ENCODE measurements around the gene TMEM39A.

DNA sequence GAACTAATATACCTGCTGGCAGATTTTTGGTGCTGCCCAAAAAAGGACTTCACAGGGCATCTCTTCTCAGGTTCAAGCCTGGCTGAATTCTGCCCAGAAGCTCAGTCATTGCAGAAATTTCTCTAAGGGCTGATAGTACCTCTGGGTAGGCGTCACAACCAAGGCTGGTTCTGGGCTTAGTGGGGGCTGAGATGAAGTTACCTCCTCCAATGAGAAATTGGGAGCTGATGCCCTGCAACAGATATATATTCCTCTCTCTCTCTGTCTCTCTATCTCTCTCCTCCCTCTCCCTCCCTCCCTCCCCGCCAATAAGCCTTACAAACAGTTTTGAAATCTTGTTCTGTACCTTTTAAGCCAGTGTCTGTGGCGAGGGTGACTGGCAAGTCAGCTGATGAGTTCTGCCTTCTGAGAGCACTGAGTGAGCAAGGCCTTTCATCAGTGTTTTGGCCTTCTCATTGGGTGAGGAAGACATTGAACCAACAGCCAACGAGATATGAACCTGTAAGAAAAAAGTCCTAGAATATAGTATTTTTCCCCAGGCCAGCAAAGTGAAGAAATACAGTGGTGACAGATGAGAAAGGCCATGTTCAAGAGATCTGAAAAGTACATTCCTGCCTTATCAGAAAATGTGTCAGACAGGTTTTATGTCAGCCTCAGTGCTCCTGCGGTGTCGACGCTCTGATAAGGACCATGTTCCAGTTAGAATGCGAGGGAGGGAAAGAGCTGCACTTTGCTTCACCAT lies 45.5 kb downstream of the TMEM39A start:
- TF ChIP-seq, protein P1, sequence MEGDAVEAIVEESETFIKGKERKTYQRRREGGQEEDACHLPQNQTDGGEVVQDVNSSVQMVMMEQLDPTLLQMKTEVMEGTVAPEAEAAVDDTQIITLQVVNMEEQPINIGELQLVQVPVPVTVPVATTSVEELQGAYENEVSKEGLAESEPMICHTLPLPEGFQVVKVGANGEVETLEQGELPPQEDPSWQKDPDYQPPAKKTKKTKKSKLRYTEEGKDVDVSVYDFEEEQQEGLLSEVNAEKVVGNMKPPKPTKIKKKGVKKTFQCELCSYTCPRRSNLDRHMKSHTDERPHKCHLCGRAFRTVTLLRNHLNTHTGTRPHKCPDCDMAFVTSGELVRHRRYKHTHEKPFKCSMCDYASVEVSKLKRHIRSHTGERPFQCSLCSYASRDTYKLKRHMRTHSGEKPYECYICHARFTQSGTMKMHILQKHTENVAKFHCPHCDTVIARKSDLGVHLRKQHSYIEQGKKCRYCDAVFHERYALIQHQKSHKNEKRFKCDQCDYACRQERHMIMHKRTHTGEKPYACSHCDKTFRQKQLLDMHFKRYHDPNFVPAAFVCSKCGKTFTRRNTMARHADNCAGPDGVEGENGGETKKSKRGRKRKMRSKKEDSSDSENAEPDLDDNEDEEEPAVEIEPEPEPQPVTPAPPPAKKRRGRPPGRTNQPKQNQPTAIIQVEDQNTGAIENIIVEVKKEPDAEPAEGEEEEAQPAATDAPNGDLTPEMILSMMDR (IDR thresholded peaks at IDR 0.05): no peak
- no peak for TF ChIP-seq TAF1 (IDR thresholded peaks at IDR 0.05; ENCODE audit: borderline replicate concordance, low read depth, low read length)
- no peak for TF ChIP-seq EP300 (IDR thresholded peaks at IDR 0.05; ENCODE audit: borderline replicate concordance in 1 of 2, low read depth in 1 of 2, low read length in 1 of 2)
- TF ChIP-seq SMC3 (IDR thresholded peaks at IDR 0.05; ENCODE audit: low read depth, low read length): no peak
- TF ChIP-seq MEF2A (IDR thresholded peaks at IDR 0.05; ENCODE audit: borderline replicate concordance, low read depth): no peak
